HG02840 (cell line): ENCODE results near the gene ACTR8.

Experiments
- ATAC-seq: cut with Tn5 transposase; IDR thresholded peaks from one replicate; pipeline ENCODE4 v1.9.1; 2021; ENCODE audit warnings: mild to moderate bottlenecking, moderate library complexity, moderate number of reproducible peaks; ENCODE audit not compliant: unreplicated experiment, low FRiP score

ACTR8 gene

GRCh38 chr3:53841296-53841695 is 40.7 kb downstream of the ACTR8 start:
- no peak for ATAC-seq

- no peak for ATAC-seq
Observed at GRCh38 chr3:53837331-53837730, 44.6 kb downstream of the ACTR8 start.

- no peak for ATAC-seq
Observed at GRCh38 chr3:53836084-53836872, 45.7 kb downstream of the ACTR8 start.

- no peak for ATAC-seq
Observed at GRCh38 chr3:53835257-53835656, 46.7 kb downstream of the ACTR8 start.

GRCh38 chr3:53834429-53835095 is 47.4 kb downstream of the ACTR8 start:
- ATAC-seq: no peak

GRCh38 chr3:53833700-53834099 is 48.3 kb downstream of the ACTR8 start:
- no peak for ATAC-seq

GRCh38 chr3:53833053-53833645 is 48.8 kb downstream of the ACTR8 start:
- no peak for ATAC-seq

GRCh38 chr3:53830944-53831343 is 51.0 kb downstream of the ACTR8 start:
- no peak for ATAC-seq

- ATAC-seq: no peak
Observed at GRCh38 chr3:53829605-53830004, 52.3 kb downstream of the ACTR8 start.

- no peak for ATAC-seq
Observed at GRCh38 chr3:53828581-53828980, 53.4 kb downstream of the ACTR8 start.

- no peak for ATAC-seq
Observed at GRCh38 chr3:53826048-53826447, 55.9 kb downstream of the ACTR8 start.

GRCh38 chr3:53824795-53825194 is 57.2 kb downstream of the ACTR8 start:
- no peak for ATAC-seq

- ATAC-seq: no peak
Observed at GRCh38 chr3:53823956-53824657, 57.8 kb downstream of the ACTR8 start.

- ATAC-seq: no peak
Observed at GRCh38 chr3:53823026-53823955, 58.7 kb downstream of the ACTR8 start.

- no peak for ATAC-seq
Observed at GRCh38 chr3:53822331-53822741, 59.6 kb downstream of the ACTR8 start.

GRCh38 chr3:53821631-53822121 is 60.3 kb downstream of the ACTR8 start:
- no peak for ATAC-seq

- ATAC-seq: no peak
Observed at GRCh38 chr3:53820756-53821580, 61.0 kb downstream of the ACTR8 start.

- no peak for ATAC-seq
Observed at GRCh38 chr3:53820084-53820483, 61.9 kb downstream of the ACTR8 start.
